ENCODE results near the gene TAL1. TPM values are rescaled to one million over a fixed set of nuclear protein-coding genes. Genes with fewer than 3 reads are reported as not detected.
A peak's percentile ranks its signal among the peaks of the same experiment; 100 is the strongest.

The TAL1 gene
- total and polyA plus RNA-seq, 2 of the 13 experiments (the other 11 are each of a cell fraction or from before 2014, with no cell fraction given) = 0.05 TPM; not detected in 1

GRCh38 chr1:47191940-47192457, 40.0 kb downstream of the TAL1 start (continued):
- TF ChIP-seq GTF3A (CRISPR knock-in tag; conservative IDR thresholded peaks at IDR 0.05) = no peak
- no peak for TF ChIP-seq HDAC1 (CRISPR knock-in tag; IDR thresholded peaks at IDR 0.05)
- TF ChIP-seq PAF1 (CRISPR knock-in tag; IDR thresholded peaks at IDR 0.05) = no peak
- TF ChIP-seq ZNF574 (CRISPR knock-in tag; IDR thresholded peaks at IDR 0.05) = no peak
- TF ChIP-seq ZUFSP (CRISPR knock-in tag; IDR thresholded peaks at IDR 0.05; ENCODE audit: borderline replicate concordance) = no peak
- TF ChIP-seq, protein P1, sequence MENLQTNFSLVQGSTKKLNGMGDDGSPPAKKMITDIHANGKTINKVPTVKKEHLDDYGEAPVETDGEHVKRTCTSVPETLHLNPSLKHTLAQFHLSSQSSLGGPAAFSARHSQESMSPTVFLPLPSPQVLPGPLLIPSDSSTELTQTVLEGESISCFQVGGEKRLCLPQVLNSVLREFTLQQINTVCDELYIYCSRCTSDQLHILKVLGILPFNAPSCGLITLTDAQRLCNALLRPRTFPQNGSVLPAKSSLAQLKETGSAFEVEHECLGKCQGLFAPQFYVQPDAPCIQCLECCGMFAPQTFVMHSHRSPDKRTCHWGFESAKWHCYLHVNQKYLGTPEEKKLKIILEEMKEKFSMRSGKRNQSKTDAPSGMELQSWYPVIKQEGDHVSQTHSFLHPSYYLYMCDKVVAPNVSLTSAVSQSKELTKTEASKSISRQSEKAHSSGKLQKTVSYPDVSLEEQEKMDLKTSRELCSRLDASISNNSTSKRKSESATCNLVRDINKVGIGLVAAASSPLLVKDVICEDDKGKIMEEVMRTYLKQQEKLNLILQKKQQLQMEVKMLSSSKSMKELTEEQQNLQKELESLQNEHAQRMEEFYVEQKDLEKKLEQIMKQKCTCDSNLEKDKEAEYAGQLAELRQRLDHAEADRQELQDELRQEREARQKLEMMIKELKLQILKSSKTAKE (CRISPR knock-in tag; IDR thresholded peaks at IDR 0.05; ENCODE audit: borderline replicate concordance) = no peak
- no peak for TF ChIP-seq MTA3 (CRISPR knock-in tag; IDR thresholded peaks at IDR 0.05)
- no peak for TF ChIP-seq ATAD3A (CRISPR knock-in tag; IDR thresholded peaks at IDR 0.05)
- no peak for TF ChIP-seq YEATS2 (CRISPR knock-in tag; IDR thresholded peaks at IDR 0.05; ENCODE audit: borderline replicate concordance)
- TF ChIP-seq SNAPC2 (CRISPR knock-in tag; IDR thresholded peaks at IDR 0.05) = no peak; the same call in 1 of the 2 replicates
- TF ChIP-seq TAF15 (IDR thresholded peaks at IDR 0.05; ENCODE audit: low read depth, low read length, poor library complexity, severe bottlenecking) = no peak
- TF ChIP-seq, protein P2, sequence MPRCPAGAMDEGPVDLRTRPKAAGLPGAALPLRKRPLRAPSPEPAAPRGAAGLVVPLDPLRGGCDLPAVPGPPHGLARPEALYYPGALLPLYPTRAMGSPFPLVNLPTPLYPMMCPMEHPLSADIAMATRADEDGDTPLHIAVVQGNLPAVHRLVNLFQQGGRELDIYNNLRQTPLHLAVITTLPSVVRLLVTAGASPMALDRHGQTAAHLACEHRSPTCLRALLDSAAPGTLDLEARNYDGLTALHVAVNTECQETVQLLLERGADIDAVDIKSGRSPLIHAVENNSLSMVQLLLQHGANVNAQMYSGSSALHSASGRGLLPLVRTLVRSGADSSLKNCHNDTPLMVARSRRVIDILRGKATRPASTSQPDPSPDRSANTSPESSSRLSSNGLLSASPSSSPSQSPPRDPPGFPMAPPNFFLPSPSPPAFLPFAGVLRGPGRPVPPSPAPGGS (CRISPR knock-in tag; IDR thresholded peaks at IDR 0.05) = no peak
- no peak for TF ChIP-seq KLF12 (CRISPR knock-in tag; IDR thresholded peaks at IDR 0.05; ENCODE audit: borderline replicate concordance)
- no peak for TF ChIP-seq PITX1 (CRISPR knock-in tag; IDR thresholded peaks at IDR 0.05)
- TF ChIP-seq TOPORS (CRISPR knock-in tag; IDR thresholded peaks at IDR 0.05) = no peak
- no peak for TF ChIP-seq PLRG1 (conservative IDR thresholded peaks at IDR 0.05)
- TF ChIP-seq ERF (CRISPR knock-in tag; IDR thresholded peaks at IDR 0.05) = no peak
- no peak for TF ChIP-seq HOXA3 (CRISPR knock-in tag; IDR thresholded peaks at IDR 0.05)
- TF ChIP-seq TRIM24 (CRISPR knock-in tag; IDR thresholded peaks at IDR 0.05) = no peak
- peak; percentile 78; the same call in 1 of the 2 replicates for TF ChIP-seq ZSCAN25 (CRISPR knock-in tag; IDR thresholded peaks at IDR 0.05)
- 0 out of 2 replicates have a peak, but pooled peaks have one; percentile 1 for TF ChIP-seq TBX2 (CRISPR knock-in tag; IDR thresholded peaks at IDR 0.05; ENCODE audit: borderline replicate concordance)
- no peak for TF ChIP-seq PHB2 (IDR thresholded peaks at IDR 0.05; ENCODE audit: partially characterized antibody)
- no peak for TF ChIP-seq ZNF121 (CRISPR knock-in tag; IDR thresholded peaks at IDR 0.05)
- no peak for TF ChIP-seq ZNF7 (CRISPR knock-in tag; IDR thresholded peaks at IDR 0.05)
- TF ChIP-seq ZNF619 (CRISPR knock-in tag; IDR thresholded peaks at IDR 0.05) = no peak
